Breast epithelium (tissue), 3 donors: ENCODE measurements around the gene DLGAP3.

Source experiments
- CTCF ChIP-seq, 3 donors: fragments of 450-650 bp; IDR thresholded peaks; one replicate each; pipeline ENCODE4 v1.5.1; 2016 to 2017; ENCODE audit warnings: antibody characterized with exemption in 3 of 3, mild to moderate bottlenecking in 3 of 3, moderate library complexity in 3 of 3
- POLR2AphosphoS5 ChIP-seq, 3 donors: sonication (generic); formaldehyde crosslinking; IDR thresholded peaks; one replicate each; pipeline ENCODE4 v1.6.1; 2017; ENCODE audit warnings: antibody characterized with exemption in 3 of 3

- TF ChIP-seq CTCF (IDR thresholded peaks at IDR 0.05) = no peak
- TF ChIP-seq POLR2AphosphoS5 (IDR thresholded peaks at IDR 0.05) = no peak
Observed at GRCh38 chr1:34889705-34890104, 39.7 kb downstream of the DLGAP3 start.
